NCI-H187 treated with DMSO at 0.1 percent for 48 hours (cell line): ENCODE measurements around the gene PIK3CD.

Experiments used
- DNase-seq: peaks from one replicate; lab custom pipeline; 2025; lab: John Stamatoyannopoulos, UW

Gene PIK3CD

GRCh38 chr1:9774712-9775679 is 123.5 kb downstream of the PIK3CD start:
- no peak for DNase-seq

DNA sequence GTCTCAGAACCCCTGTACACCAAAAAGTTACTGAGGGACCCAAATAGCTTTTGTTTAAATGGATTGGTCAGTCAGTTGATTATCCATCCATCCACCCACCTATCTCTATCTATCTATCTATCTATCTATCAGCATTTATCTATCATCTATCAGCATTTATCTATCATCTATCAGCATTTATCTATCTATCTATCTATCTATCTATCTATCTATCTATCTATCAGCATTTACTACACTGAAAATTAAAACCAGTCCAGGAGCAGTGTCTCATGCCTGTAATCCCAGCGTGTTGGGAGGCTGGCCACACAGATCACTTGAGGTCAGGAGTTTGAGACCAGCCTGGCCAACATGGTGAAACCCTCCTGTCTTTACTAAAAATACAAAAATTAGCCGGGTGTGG is 125.2 kb downstream of the PIK3CD start:
- DNase-seq, result no peak
